ENCODE results near the gene MYH7. TPM values are rescaled to one million over a fixed set of nuclear protein-coding genes. Genes with fewer than 3 reads are reported as not detected.
"Not testable (repeated sequence)": the region's sequence is repeated elsewhere in the genome, so short reads cannot be mapped to it uniquely, and the experiment has no call there.

The MYH7 gene
- polyA plus RNA-seq, 2 donors = 0.08 to 0.12 TPM

- H3K9me3 ChIP-seq (ENCODE audit: control insufficient read depth in 2 of 2, insufficient read depth in 1 of 2, low read depth in 1 of 2, low read length in 1 of 2) = no peaks in the 10 kb centered on the region
- no peaks in the 10 kb centered on the region for H3K4me1 ChIP-seq (ENCODE audit: control insufficient read depth in 2 of 2, insufficient read depth in 2 of 2, low read length in 1 of 2)
- H3K27ac ChIP-seq (ENCODE audit: low read depth in 2 of 2, low read length in 1 of 2) = no peak overlapping the region
- 82 to 83% methylated on average over 17 of the region's 17 CpGs for WGBS, 2 donors
- no peak overlapping the region for H3K4me3 ChIP-seq (ENCODE audit: low read depth in 1 of 2, low read length in 2 of 2)
- no peaks in the 10 kb centered on the region for H3K36me3 ChIP-seq (ENCODE audit: control insufficient read depth in 2 of 2, insufficient read depth in 2 of 2, low read length in 1 of 2)
- no peaks in the 10 kb centered on the region for H3K27me3 ChIP-seq (ENCODE audit: control insufficient read depth in 1 of 2, insufficient read depth in 2 of 2, low read length in 2 of 2)
Observed at GRCh38 chr14:23432102-23432925, 3.1 kb downstream of the MYH7 start.

DNA sequence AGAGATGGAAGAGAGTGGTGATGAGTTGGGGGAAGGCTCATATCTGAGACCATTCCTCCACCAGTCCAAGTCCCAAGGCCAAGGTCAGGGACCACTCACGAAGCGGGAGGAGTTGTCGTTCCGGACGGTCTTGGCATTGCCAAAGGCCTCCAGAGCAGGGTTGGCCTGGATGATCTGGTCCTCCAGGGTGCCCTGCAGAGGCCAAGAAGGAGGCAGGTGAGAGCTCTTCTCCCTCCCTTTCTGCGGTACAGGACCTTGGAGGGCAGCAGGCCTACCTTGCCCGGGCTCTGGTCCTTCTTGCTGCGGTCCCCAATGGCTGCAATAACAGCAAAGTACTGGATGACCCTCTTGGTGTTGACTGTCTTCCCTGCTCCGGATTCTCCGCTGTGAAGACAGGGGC lies 4.0 kb downstream of the MYH7 start:
- Histone ChIP-seq H3K4me3 (ENCODE audit: low read depth in 1 of 2, low read length in 2 of 2) (no peak overlapping the region), H3K36me3 (ENCODE audit: control insufficient read depth in 2 of 2, insufficient read depth in 2 of 2, low read length in 1 of 2) (no peaks in the 10 kb centered on the region), H3K4me1 (ENCODE audit: control insufficient read depth in 2 of 2, insufficient read depth in 2 of 2, low read length in 1 of 2) (no peaks in the 10 kb centered on the region), H3K27me3 (ENCODE audit: control insufficient read depth in 1 of 2, insufficient read depth in 2 of 2, low read length in 2 of 2) (no peaks in the 10 kb centered on the region), H3K9me3 (ENCODE audit: control insufficient read depth in 2 of 2, insufficient read depth in 1 of 2, low read depth in 1 of 2, low read length in 1 of 2) (no peaks in the 10 kb centered on the region), H3K27ac (ENCODE audit: low read depth in 2 of 2, low read length in 1 of 2) (no peak overlapping the region)
- 87 to 90% methylated on average over 10 of the region's 10 CpGs for WGBS, 2 donors

DNA sequence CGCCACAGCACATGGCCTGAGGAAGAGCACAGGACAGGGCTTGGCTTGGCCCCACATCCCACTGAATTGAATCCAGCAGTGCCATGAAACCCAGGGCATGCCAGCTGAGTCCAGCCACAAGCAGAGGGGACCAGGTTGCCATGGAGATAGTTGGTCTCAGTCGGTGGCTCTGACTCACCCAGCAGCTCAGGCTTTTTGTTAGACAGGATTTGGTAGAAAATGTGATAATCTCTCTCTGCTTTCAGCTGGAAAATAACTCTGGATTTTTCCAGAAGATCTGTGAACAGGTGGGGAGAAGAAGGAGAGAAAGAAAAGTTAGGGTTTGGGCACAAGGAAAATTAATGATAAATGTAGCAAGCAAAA lies 4.8 kb downstream of the MYH7 start:
- H3K36me3 ChIP-seq (ENCODE audit: control insufficient read depth in 2 of 2, insufficient read depth in 2 of 2, low read length in 1 of 2) = no peaks in the 10 kb centered on the region
- H3K27ac ChIP-seq (ENCODE audit: low read depth in 2 of 2, low read length in 1 of 2) = no peak overlapping the region
- no peaks in the 10 kb centered on the region for H3K27me3 ChIP-seq (ENCODE audit: control insufficient read depth in 1 of 2, insufficient read depth in 2 of 2, low read length in 2 of 2)
- no peaks in the 10 kb centered on the region for H3K4me1 ChIP-seq (ENCODE audit: control insufficient read depth in 2 of 2, insufficient read depth in 2 of 2, low read length in 1 of 2)
- 43 to 50% methylated on average over 2 of the region's 2 CpGs for WGBS, 2 donors
- H3K9me3 ChIP-seq (ENCODE audit: control insufficient read depth in 2 of 2, insufficient read depth in 1 of 2, low read depth in 1 of 2, low read length in 1 of 2) = no peaks in the 10 kb centered on the region
- H3K4me3 ChIP-seq (ENCODE audit: low read depth in 1 of 2, low read length in 2 of 2) = no peak overlapping the region

GRCh38 chr14:23430016-23430722 lies 5.3 kb downstream of the MYH7 start:
- Histone ChIP-seq H3K36me3 (ENCODE audit: control insufficient read depth in 2 of 2, insufficient read depth in 2 of 2, low read length in 1 of 2) (no peaks in the 10 kb centered on the region), H3K27me3 (ENCODE audit: control insufficient read depth in 1 of 2, insufficient read depth in 2 of 2, low read length in 2 of 2) (no peaks in the 10 kb centered on the region), H3K4me1 (ENCODE audit: control insufficient read depth in 2 of 2, insufficient read depth in 2 of 2, low read length in 1 of 2) (no peaks in the 10 kb centered on the region), H3K27ac (ENCODE audit: low read depth in 2 of 2, low read length in 1 of 2) (no peak overlapping the region), H3K4me3 (ENCODE audit: low read depth in 1 of 2, low read length in 2 of 2) (no peak overlapping the region), H3K9me3 (ENCODE audit: control insufficient read depth in 2 of 2, insufficient read depth in 1 of 2, low read depth in 1 of 2, low read length in 1 of 2) (no peaks in the 10 kb centered on the region)
- WGBS, 2 donors = 78 to 81% methylated on average over 10 of the region's 10 CpGs

GRCh38 chr14:23428686-23429495 lies 6.6 kb downstream of the MYH7 start:
- Histone ChIP-seq H3K36me3 (ENCODE audit: control insufficient read depth in 2 of 2, insufficient read depth in 2 of 2, low read length in 1 of 2) (no peaks in the 10 kb centered on the region), H3K27ac (ENCODE audit: low read depth in 2 of 2, low read length in 1 of 2) (no peak overlapping the region), H3K9me3 (ENCODE audit: control insufficient read depth in 2 of 2, insufficient read depth in 1 of 2, low read depth in 1 of 2, low read length in 1 of 2) (no peaks in the 10 kb centered on the region), H3K4me3 (ENCODE audit: low read depth in 1 of 2, low read length in 2 of 2) (no peak overlapping the region), H3K4me1 (ENCODE audit: control insufficient read depth in 2 of 2, insufficient read depth in 2 of 2, low read length in 1 of 2) (no peaks in the 10 kb centered on the region), H3K27me3 (ENCODE audit: control insufficient read depth in 1 of 2, insufficient read depth in 2 of 2, low read length in 2 of 2) (no peaks in the 10 kb centered on the region)
- 87 to 91% methylated on average over 13 of the region's 13 CpGs for WGBS, 2 donors

DNA sequence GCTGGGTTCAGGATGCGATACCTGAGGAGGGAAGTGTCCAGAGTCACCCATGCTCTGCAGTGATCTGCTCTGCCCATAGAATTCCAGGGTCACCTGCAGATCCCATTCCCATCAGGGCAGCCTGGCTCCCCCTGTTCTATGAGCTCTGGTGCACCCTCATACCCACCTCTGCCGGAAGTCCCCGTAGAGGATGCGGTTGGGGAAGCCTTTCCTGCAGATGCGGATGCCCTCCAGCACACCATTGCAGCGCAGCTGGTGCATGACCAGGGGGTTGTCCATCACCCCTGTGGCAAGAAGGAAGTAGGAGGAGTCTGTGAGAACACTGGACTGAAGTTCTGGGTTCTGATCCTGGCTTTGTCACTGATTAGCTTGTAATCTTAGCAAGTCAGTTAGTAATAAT lies 9.7 kb downstream of the MYH7 start:
- not testable (repeated sequence) for H3K27ac ChIP-seq (ENCODE audit: low read depth in 2 of 2, low read length in 1 of 2); H3K27me3 ChIP-seq (ENCODE audit: control insufficient read depth in 1 of 2, insufficient read depth in 2 of 2, low read length in 2 of 2); H3K36me3 ChIP-seq (ENCODE audit: control insufficient read depth in 2 of 2, insufficient read depth in 2 of 2, low read length in 1 of 2); H3K4me1 ChIP-seq (ENCODE audit: control insufficient read depth in 2 of 2, insufficient read depth in 2 of 2, low read length in 1 of 2); H3K9me3 ChIP-seq (ENCODE audit: control insufficient read depth in 2 of 2, insufficient read depth in 1 of 2, low read depth in 1 of 2, low read length in 1 of 2); H3K4me3 ChIP-seq (ENCODE audit: low read depth in 1 of 2, low read length in 2 of 2)
- WGBS, 2 donors = 86 to 90% methylated on average over 6 of the region's 6 CpGs

DNA sequence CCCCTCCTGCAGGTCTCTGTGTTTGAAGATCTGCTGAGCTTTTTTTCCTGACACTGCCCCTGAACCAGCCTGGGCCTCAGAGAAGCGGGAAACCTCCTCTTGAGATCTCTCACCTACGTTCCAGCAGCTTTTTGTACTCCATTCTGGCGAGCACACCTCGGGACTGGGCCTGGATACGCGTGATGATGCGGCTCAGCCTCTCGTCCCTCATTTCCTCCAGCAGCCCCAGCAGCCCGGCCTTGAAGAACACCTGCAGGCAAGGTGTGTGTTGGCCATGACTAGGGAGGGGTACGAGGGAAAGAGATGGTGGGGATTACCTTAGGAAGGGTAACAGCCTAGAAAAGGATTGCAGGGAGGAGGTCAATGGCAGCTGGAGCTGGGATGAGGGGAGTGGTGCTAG lies 10.3 kb downstream of the MYH7 start:
- no peaks in the 10 kb centered on the region for H3K27me3 ChIP-seq (ENCODE audit: control insufficient read depth in 1 of 2, insufficient read depth in 2 of 2, low read length in 2 of 2)
- WGBS, 2 donors = 77 to 83% methylated on average over 10 of the region's 10 CpGs

DNA sequence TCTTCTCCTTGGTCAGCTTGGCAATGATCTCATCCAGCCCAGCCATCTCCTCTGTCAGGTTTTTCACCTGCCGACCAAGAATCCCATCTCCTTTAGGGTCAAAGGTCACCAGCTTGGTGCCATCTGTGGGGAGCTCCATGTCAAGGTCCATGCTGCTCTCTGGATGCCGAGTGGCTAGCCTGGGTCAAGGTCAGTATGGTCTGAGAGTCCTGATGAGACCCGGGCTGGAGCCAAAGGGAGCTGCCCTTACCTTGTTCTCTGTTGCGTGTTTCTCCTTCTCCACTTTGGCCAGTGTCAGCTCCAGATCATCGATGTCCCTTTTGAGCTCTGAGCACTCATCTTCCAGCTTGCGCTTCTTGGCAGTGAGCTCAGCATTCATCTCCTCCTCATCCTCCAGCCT lies 11.8 kb downstream of the MYH7 start:
- H3K4me1 ChIP-seq (ENCODE audit: control insufficient read depth in 2 of 2, insufficient read depth in 2 of 2, low read length in 1 of 2) = no peaks in the 10 kb centered on the region
- H3K27ac ChIP-seq (ENCODE audit: low read depth in 2 of 2, low read length in 1 of 2) = no peak overlapping the region
- no peaks in the 10 kb centered on the region for H3K9me3 ChIP-seq (ENCODE audit: control insufficient read depth in 2 of 2, insufficient read depth in 1 of 2, low read depth in 1 of 2, low read length in 1 of 2)
- 78 to 83% methylated on average over 6 of the region's 6 CpGs for whole genome bisulfite sequencing, 2 donors
- H3K4me3 ChIP-seq (ENCODE audit: low read depth in 1 of 2, low read length in 2 of 2) = no peak overlapping the region
- no peaks in the 10 kb centered on the region for H3K27me3 ChIP-seq (ENCODE audit: control insufficient read depth in 1 of 2, insufficient read depth in 2 of 2, low read length in 2 of 2)
- no peaks in the 10 kb centered on the region for H3K36me3 ChIP-seq (ENCODE audit: control insufficient read depth in 2 of 2, insufficient read depth in 2 of 2, low read length in 1 of 2)

More for the DNA sequence above, 10.3 kb downstream of the MYH7 start:
- Histone ChIP-seq H3K36me3 (ENCODE audit: control insufficient read depth in 2 of 2, insufficient read depth in 2 of 2, low read length in 1 of 2) (no peaks in the 10 kb centered on the region), H3K27ac (ENCODE audit: low read depth in 2 of 2, low read length in 1 of 2) (no peak overlapping the region), H3K4me3 (ENCODE audit: low read depth in 1 of 2, low read length in 2 of 2) (no peak overlapping the region), H3K4me1 (ENCODE audit: control insufficient read depth in 2 of 2, insufficient read depth in 2 of 2, low read length in 1 of 2) (no peaks in the 10 kb centered on the region), H3K9me3 (ENCODE audit: control insufficient read depth in 2 of 2, insufficient read depth in 1 of 2, low read depth in 1 of 2, low read length in 1 of 2) (no peaks in the 10 kb centered on the region)

GRCh38 chr14:23421594-23421993 lies 13.9 kb downstream of the MYH7 start:
- H3K4me1 ChIP-seq (ENCODE audit: control insufficient read depth in 2 of 2, insufficient read depth in 2 of 2, low read length in 1 of 2) = no peaks in the 10 kb centered on the region
- H3K36me3 ChIP-seq (ENCODE audit: control insufficient read depth in 2 of 2, insufficient read depth in 2 of 2, low read length in 1 of 2) = no peaks in the 10 kb centered on the region
- no peaks in the 10 kb centered on the region for H3K9me3 ChIP-seq (ENCODE audit: control insufficient read depth in 2 of 2, insufficient read depth in 1 of 2, low read depth in 1 of 2, low read length in 1 of 2)
- H3K27me3 ChIP-seq (ENCODE audit: control insufficient read depth in 1 of 2, insufficient read depth in 2 of 2, low read length in 2 of 2) = no peaks in the 10 kb centered on the region
- no peak overlapping the region for H3K4me3 ChIP-seq (ENCODE audit: low read depth in 1 of 2, low read length in 2 of 2)
- H3K27ac ChIP-seq (ENCODE audit: low read depth in 2 of 2, low read length in 1 of 2) = no peak overlapping the region
